ENCODE measurements around the gene DISC1. TPM values are rescaled to one million over a fixed set of nuclear protein-coding genes. Genes with fewer than 3 reads are reported as not detected.

The DISC1 gene
- total RNA-seq, 1 donor from 2014 or later, result 4.5 TPM

- no peak for DNase-seq (ENCODE audit: low read depth in 2 of 2)
Observed at GRCh38 chr1:231853588-231854207, 227.1 kb downstream of the DISC1 start.

GRCh38 chr1:231855361-231855760, 228.8 kb downstream of the DISC1 start:
- DNase-seq (ENCODE audit: low read depth in 2 of 2), result no peak

- DNase-seq (ENCODE audit: low read depth in 2 of 2), result no peak
Observed at GRCh38 chr1:231855926-231856325, 229.3 kb downstream of the DISC1 start.

GRCh38 chr1:231856426-231856825, 229.8 kb downstream of the DISC1 start:
- DNase-seq (ENCODE audit: low read depth in 2 of 2), result no peak

GRCh38 chr1:231856894-231857293, 230.3 kb downstream of the DISC1 start:
- DNase-seq (ENCODE audit: low read depth in 2 of 2), result no peak

GRCh38 chr1:231857609-231858135, 231.1 kb downstream of the DISC1 start:
- DNase-seq (ENCODE audit: low read depth in 2 of 2), result no peak

GRCh38 chr1:231860221-231861088, 233.9 kb downstream of the DISC1 start:
- DNase-seq (ENCODE audit: low read depth in 2 of 2), result no peak

GRCh38 chr1:231861541-231862481, 235.2 kb downstream of the DISC1 start:
- no peak for DNase-seq (ENCODE audit: low read depth in 2 of 2)

- peak in 1 of 2 donors; percentile 23 for DNase-seq (ENCODE audit: low read depth in 2 of 2)
Observed at GRCh38 chr1:231862611-231863010, 236.0 kb downstream of the DISC1 start.

- no peak for DNase-seq (ENCODE audit: low read depth in 2 of 2)
Observed at GRCh38 chr1:231865331-231865730, 238.7 kb downstream of the DISC1 start.

- peak; percentile 26 to 67 for DNase-seq (ENCODE audit: low read depth in 2 of 2)
Observed at GRCh38 chr1:231866392-231867331, 240.1 kb downstream of the DISC1 start.

- DNase-seq (ENCODE audit: low read depth in 2 of 2), result no peak
Observed at GRCh38 chr1:231867607-231868006, 241.0 kb downstream of the DISC1 start.

- DNase-seq (ENCODE audit: low read depth in 2 of 2), result no peak
Observed at GRCh38 chr1:231869364-231869763, 242.8 kb downstream of the DISC1 start.

GRCh38 chr1:231871471-231871870, 244.9 kb downstream of the DISC1 start:
- no peak for DNase-seq (ENCODE audit: low read depth in 2 of 2)

GRCh38 chr1:231871878-231872277, 245.3 kb downstream of the DISC1 start:
- no peak for DNase-seq (ENCODE audit: low read depth in 2 of 2)

- no peak for DNase-seq (ENCODE audit: low read depth in 2 of 2)
Observed at GRCh38 chr1:231872461-231872910, 245.9 kb downstream of the DISC1 start.

- no peak for DNase-seq (ENCODE audit: low read depth in 2 of 2)
Observed at GRCh38 chr1:231878737-231879136, 252.1 kb downstream of the DISC1 start.

GRCh38 chr1:231879296-231879695, 252.7 kb downstream of the DISC1 start:
- DNase-seq (ENCODE audit: low read depth in 2 of 2), result no peak

GRCh38 chr1:231882333-231882732, 255.7 kb downstream of the DISC1 start:
- DNase-seq (ENCODE audit: low read depth in 2 of 2), result no peak

- DNase-seq (ENCODE audit: low read depth in 2 of 2), result no peak
Observed at GRCh38 chr1:231882790-231883189, 256.2 kb downstream of the DISC1 start.

All from dermis microvascular lymphatic vessel endothelial cell (primary cell).